Nephron progenitor cell (in vitro differentiated cells): ENCODE measurements around the gene CD3D.

Source experiments
- DNase-seq: peaks from one replicate; pipeline ENCODE4 v3.0.0; 2021
- H3K27ac Mint-ChIP-seq: 2 replicates; pipeline ENCODE4 v1.8.0; 2021; ENCODE audit warnings: mild to moderate bottlenecking, moderate library complexity, mixed read lengths
- H3K27me3 Mint-ChIP-seq: 2 replicates; pipeline ENCODE4 v1.8.0; 2021; ENCODE audit warnings: mild to moderate bottlenecking, low read depth, mixed read lengths; ENCODE audit not compliant: poor library complexity
- H3K36me3 Mint-ChIP-seq: 2 replicates; pipeline ENCODE4 v1.8.0; 2021; ENCODE audit warnings: low read depth, mixed read lengths
- H3K4me1 Mint-ChIP-seq: 2 replicates; pipeline ENCODE4 v1.8.0; 2021; ENCODE audit warnings: mixed read lengths
- H3K4me3 Mint-ChIP-seq: 2 replicates; pipeline ENCODE4 v1.8.0; 2021; ENCODE audit warnings: mild to moderate bottlenecking, moderate library complexity, mixed read lengths
- H3K9me3 Mint-ChIP-seq: 2 replicates; pipeline ENCODE4 v1.8.0; 2021; ENCODE audit warnings: mild to moderate bottlenecking, moderate library complexity, mixed read lengths
- TF ChIP-seq, protein P1 (sequence below): fragments of 200-600 bp; sonication (generic); IDR thresholded peaks from 2 replicates; pipeline ENCODE4 v1.5.0; 2021; ENCODE audit warnings: antibody characterized with exemption

CD3D gene

DNA sequence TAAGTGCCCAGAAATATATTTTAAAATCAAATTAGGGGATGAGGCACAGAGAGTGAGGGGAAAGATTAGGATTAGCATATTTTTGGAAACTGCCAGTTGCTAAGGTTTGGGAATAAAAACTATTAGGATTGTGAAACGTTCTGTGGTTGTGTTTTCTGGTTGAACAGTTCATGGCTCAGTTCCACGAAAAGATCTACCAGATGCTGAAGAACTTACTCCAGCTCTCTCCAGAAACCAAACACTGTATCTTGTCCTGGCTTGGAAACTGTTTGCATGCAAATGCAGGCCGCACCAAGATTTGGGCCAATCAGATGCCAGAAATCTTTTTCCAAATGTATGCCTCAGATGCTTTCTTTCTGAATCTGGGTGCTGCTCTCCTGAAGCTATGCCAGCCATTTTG, 32.2 kb upstream of the CD3D start:
- no peak for DNase-seq
- TF ChIP-seq, protein P1, sequence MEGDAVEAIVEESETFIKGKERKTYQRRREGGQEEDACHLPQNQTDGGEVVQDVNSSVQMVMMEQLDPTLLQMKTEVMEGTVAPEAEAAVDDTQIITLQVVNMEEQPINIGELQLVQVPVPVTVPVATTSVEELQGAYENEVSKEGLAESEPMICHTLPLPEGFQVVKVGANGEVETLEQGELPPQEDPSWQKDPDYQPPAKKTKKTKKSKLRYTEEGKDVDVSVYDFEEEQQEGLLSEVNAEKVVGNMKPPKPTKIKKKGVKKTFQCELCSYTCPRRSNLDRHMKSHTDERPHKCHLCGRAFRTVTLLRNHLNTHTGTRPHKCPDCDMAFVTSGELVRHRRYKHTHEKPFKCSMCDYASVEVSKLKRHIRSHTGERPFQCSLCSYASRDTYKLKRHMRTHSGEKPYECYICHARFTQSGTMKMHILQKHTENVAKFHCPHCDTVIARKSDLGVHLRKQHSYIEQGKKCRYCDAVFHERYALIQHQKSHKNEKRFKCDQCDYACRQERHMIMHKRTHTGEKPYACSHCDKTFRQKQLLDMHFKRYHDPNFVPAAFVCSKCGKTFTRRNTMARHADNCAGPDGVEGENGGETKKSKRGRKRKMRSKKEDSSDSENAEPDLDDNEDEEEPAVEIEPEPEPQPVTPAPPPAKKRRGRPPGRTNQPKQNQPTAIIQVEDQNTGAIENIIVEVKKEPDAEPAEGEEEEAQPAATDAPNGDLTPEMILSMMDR, result no peak
- Mint-ChIP-seq H3K36me3 (peaks cover 69% of the 10 kb centered on the region), H3K27me3 (no peaks in the 10 kb centered on the region), H3K27ac (no peak overlapping the region), H3K9me3 (no peaks in the 10 kb centered on the region), H3K4me3 (no peak overlapping the region), H3K4me1 (no peaks in the 10 kb centered on the region)

DNA sequence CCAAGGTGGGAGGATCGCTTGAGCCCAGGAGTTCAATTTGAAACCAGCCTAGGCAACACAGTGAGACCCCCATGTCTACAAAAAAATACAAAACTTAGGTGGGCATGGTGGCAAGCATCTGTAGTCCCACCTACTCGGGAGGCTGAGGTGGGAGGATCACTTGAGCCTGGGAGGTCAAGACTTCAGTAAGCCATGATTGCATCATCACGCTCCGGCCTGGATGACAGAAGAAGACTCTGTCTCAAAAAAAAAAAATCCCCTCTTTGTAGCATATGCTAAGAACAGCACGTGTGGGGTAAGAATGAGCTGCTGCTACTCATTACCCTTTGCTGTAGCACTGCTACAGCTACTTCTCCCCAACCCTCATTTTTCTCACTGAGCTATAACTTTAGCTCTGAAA, 31.4 kb upstream of the CD3D start:
- Mint-ChIP-seq H3K27ac (no peak overlapping the region), H3K4me1 (no peaks in the 10 kb centered on the region), H3K9me3 (no peaks in the 10 kb centered on the region), H3K27me3 (no peaks in the 10 kb centered on the region), H3K4me3 (no peak overlapping the region), H3K36me3 (peaks cover 70% of the 10 kb centered on the region)
- no peak for DNase-seq
- TF ChIP-seq, protein P1, result no peak

DNA sequence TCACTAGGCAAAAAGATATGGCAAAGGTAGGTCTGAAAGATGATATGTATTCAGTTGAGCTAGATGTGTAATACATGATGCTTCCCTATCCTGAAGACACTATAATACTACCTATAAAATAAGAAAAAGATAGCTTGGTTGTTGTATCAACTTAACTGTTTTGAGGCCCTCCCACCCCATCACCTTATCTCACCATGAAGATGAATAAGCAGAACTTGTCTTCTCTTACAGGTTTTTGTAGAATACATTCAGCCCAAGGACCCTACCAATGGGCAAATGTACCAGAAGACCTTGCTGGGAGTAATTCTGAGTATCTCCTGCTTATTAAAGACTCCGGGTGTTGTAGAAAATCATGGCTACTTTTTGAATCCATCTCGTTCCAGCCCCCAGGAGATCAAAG, 30.8 kb upstream of the CD3D start:
- Mint-ChIP-seq H3K4me1 (no peaks in the 10 kb centered on the region), H3K27ac (no peak overlapping the region), H3K4me3 (no peak overlapping the region), H3K27me3 (no peaks in the 10 kb centered on the region), H3K36me3 (peaks cover 76% of the 10 kb centered on the region), H3K9me3 (no peaks in the 10 kb centered on the region)
- DNase-seq, result no peak
- TF ChIP-seq, protein P1, result no peak

DNA sequence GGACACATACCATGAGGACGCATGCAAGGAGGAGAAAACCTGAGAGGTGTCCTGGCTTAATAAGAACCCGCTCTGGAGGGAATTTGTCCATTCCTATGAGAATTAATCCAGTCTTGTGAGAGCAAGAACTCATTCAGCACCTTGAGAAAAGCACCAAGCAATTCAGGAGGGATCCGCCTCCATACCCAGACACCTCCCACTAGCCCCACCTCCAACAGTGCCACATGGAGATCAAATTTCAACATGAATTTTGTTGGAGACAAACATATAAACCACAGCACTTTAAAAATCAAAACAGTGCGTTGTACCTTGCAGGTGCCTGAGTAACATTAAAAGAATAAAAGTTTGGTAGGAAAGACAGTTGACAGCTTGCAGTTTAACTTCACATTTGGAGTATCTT, 28.3 kb upstream of the CD3D start:
- no peaks in the 10 kb centered on the region for H3K4me1 Mint-ChIP-seq
- peaks cover 80% of the 10 kb centered on the region for H3K36me3 Mint-ChIP-seq
- no peaks in the 10 kb centered on the region for H3K27me3 Mint-ChIP-seq
- H3K4me3 Mint-ChIP-seq, result no peak overlapping the region
- TF ChIP-seq, protein P1, result no peak
- no peak for DNase-seq
- no peaks in the 10 kb centered on the region for H3K9me3 Mint-ChIP-seq
- H3K27ac Mint-ChIP-seq, result no peak overlapping the region

DNA sequence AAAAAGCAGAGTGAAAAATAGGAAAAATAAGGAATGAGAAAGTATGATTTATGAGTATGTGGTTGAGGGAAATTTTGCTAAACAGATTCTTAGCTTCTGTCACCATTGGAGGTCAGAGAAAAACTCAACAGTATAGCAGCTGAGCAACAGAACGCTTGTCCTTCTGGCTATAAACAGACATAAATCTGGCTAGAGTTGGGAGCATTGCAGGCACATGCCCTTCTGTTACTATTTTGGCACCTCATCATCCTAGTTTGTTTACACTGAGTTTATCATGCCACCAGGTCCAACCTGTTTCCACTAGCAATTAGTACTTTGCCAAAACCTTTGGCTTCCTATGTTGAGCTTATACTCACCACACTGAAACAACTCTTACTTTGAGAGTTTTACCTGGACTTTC, 23.8 kb upstream of the CD3D start:
- H3K27ac Mint-ChIP-seq, result no peak overlapping the region
- no peak overlapping the region for H3K4me3 Mint-ChIP-seq
- H3K4me1 Mint-ChIP-seq, result no peaks in the 10 kb centered on the region
- TF ChIP-seq, protein P1, result no peak
- H3K36me3 Mint-ChIP-seq, result peaks cover 48% of the 10 kb centered on the region
- DNase-seq, result no peak
- no peaks in the 10 kb centered on the region for H3K9me3 Mint-ChIP-seq
- peaks cover 3% of the 10 kb centered on the region for H3K27me3 Mint-ChIP-seq

DNA sequence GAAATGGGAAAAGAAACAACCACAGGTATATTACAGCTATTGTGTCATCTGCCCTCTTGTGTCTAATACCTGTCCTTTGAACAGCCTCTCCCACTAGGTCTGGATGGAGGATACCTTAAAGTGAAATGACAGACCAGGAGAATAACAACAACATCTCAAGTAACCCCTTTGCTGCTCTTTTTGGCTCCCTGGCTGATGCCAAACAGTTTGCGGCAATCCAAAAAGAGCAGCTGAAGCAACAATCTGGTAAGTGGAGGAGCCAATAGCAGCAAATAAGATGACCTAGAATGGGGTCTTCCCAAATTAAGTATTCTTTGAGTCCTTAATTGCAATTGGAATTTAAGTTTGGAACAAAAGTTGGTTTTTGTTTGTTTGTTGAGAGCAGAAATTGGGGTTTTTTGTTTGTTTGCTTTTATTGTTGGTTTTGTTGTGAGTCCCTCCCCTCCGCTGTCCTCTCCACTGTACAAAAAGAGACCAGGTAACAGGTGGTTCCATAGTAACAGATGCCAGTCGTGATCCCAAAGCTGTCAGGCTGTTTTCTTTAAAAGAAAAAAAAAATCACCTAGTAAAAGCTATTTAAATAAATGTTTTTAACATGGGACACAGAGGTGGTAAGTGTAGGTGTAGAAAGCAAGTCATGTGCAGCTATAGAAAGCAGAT, 22.6 kb upstream of the CD3D start:
- TF ChIP-seq, protein P1, result no peak
- H3K27ac Mint-ChIP-seq, result no peak overlapping the region
- peaks cover 36% of the 10 kb centered on the region for H3K36me3 Mint-ChIP-seq
- DNase-seq, result no peak
- no peak overlapping the region for H3K4me3 Mint-ChIP-seq
- no peaks in the 10 kb centered on the region for H3K9me3 Mint-ChIP-seq
- peaks cover 3% of the 10 kb centered on the region for H3K27me3 Mint-ChIP-seq
- H3K4me1 Mint-ChIP-seq, result peaks cover 7% of the 10 kb centered on the region
